HFFc6 (cell line): ENCODE results near the gene SIL1. TPM values are rescaled to one million over a fixed set of nuclear protein-coding genes. Genes with fewer than 3 reads are reported as not detected.

Source experiments
- DNase-seq: peaks from one replicate; pipeline ENCODE4 v3.0.0-alpha.2; 2018
- H3K27ac Mint-ChIP-seq: 2 replicates; pipeline ENCODE4 v1.8.0; 2020; ENCODE audit warnings: mild to moderate bottlenecking, mixed read lengths
- H3K27me3 Mint-ChIP-seq: 2 replicates; pipeline ENCODE4 v1.8.0; 2021; ENCODE audit warnings: mild to moderate bottlenecking, moderate library complexity, mixed read lengths; ENCODE audit not compliant: insufficient read depth
- H3K36me3 Mint-ChIP-seq: 2 replicates; pipeline ENCODE4 v1.8.0; 2021; ENCODE audit warnings: low read depth, mixed read lengths
- H3K4me1 Mint-ChIP-seq: 2 replicates; pipeline ENCODE4 v1.8.0; 2020; ENCODE audit warnings: low read depth, mixed read lengths
- H3K4me3 Mint-ChIP-seq: 2 replicates; pipeline ENCODE4 v1.8.0; 2020; ENCODE audit warnings: mild to moderate bottlenecking, moderate library complexity, mixed read lengths
- H3K9me3 Mint-ChIP-seq: 2 replicates; pipeline ENCODE4 v1.8.0; 2020; ENCODE audit warnings: mild to moderate bottlenecking, mixed read lengths
- CTCF ChIP-seq: fragments of 200-600 bp; sonication (generic); IDR thresholded peaks from 2 replicates; pipeline ENCODE4 v1.5.0; 2021; ENCODE audit warnings: antibody characterized with exemption, mild to moderate bottlenecking
- total RNA-seq, 6 experiments: library from RNA; stranded (reverse); fragmentation: NEBNext Ultra II Directional; extraction: Animal tissue kit (Norgen Biotek cat#: 25700); gene quantifications; 2 replicates in 1 of 6; 3 replicates in 5 of 6; pipeline ENCODE4 v1.2.3, GENCODE V29; 2021

Gene SIL1
- total RNA-seq, 6 experiments from 2014 or later, result 64.7 to 84.7 (median 78.7) TPM

GRCh38 chr5:138978080-138978479, 220.1 kb downstream of the SIL1 start:
- Mint-ChIP-seq H3K36me3 (no peaks in the 10 kb centered on the region; the same call in 1 of the 2 replicates), H3K4me3 (no peak overlapping the region; the same call in 1 of the 2 replicates), H3K27me3 (no peaks in the 10 kb centered on the region; the same call in 1 of the 2 replicates), H3K4me1 (peaks cover 74% of the 10 kb centered on the region), H3K9me3 (no peaks in the 10 kb centered on the region), H3K27ac (peak overlapping the region; percentile 16; the same call in 1 of the 2 replicates)
- no peak for TF ChIP-seq CTCF
- DNase-seq, result no peak

DNA sequence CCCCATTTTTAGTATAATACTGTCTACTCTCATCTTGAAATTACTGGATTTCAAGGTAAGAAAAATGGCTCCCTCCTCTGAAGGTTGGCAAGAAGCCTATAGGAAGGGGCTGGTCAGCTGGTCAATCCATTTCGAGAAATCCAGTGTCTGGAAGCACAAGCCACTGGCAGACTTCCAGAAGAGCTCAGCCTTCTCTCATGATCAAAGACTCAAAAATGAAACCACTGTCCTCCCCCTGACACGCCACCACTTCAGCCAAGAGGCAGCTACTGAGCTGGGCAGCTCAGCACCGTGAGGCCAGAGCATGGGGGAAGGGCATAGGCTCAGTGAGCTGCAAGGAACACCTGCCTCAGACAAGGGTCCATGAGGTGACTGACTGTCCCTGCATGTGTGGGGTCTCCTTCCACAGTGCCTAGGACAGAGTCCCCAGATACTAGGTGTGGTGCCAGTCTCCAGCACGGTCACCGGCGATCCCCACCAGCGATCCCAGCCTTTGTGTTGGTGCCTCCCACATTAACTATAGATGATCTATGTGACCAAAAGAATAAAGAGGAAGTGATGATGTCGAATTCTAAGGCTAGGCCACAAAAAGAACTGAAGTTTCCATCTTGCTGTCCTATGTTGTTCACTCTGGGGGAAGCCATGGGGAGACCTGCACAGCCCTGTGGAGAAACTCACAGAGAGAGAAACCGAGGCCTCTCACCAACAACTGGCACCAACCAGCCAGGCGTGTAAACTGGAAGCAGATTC, 222.9 kb downstream of the SIL1 start:
- Mint-ChIP-seq H3K27ac (peak overlapping the region; percentile 77), H3K36me3 (no peaks in the 10 kb centered on the region; the same call in 1 of the 2 replicates), H3K4me3 (peak overlapping the region; percentile 31; the same call in 1 of the 2 replicates), H3K27me3 (no peaks in the 10 kb centered on the region; the same call in 1 of the 2 replicates), H3K4me1 (peaks cover 53% of the 10 kb centered on the region), H3K9me3 (no peaks in the 10 kb centered on the region)
- peak; percentile 68 for DNase-seq
- no peak for TF ChIP-seq CTCF

DNA sequence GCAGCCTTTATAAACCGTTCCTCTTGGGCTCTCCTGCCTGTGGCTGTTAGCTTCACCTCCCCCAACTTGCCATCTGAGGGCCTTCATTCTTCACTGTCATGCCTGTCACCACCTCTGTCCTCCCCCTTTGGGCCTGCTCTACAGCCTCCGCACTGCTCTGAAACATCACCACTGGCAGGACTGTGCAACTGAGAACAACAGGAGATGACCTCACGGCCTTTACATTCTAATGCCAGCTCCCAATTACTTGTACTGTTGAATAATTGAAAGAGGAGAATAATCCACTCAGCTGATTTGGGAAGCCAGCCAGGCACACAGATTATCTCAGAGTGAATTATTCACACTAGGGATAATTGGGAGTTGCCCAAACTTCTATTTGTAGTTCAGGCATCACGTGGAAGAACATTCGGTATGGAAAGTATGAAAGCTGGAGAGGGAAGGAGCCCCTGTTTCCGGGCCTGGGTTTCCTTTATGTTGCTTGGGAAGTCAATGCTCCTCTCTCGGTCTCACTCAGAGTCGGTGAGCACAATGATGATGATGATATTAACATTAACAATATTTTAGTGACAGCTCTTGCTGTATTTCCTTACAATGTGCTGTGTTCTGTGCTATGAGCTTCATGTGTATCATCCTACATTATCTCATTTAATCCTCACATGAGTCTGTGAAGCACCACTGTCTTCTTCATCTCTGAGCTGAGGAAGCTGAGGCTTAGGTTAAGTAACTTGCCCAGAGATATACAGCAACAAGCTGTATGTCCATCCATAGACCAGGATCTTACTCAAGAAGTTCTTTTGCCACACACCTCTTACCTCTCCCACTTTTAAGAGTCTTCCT, 223.7 kb downstream of the SIL1 start:
- TF ChIP-seq CTCF, result no peak
- Mint-ChIP-seq H3K27ac (peak overlapping the region; percentile 77), H3K36me3 (no peaks in the 10 kb centered on the region; the same call in 1 of the 2 replicates), H3K4me3 (no peak overlapping the region), H3K27me3 (no peaks in the 10 kb centered on the region; the same call in 1 of the 2 replicates), H3K9me3 (no peaks in the 10 kb centered on the region), H3K4me1 (peaks cover 45% of the 10 kb centered on the region)
- DNase-seq, result no peak

GRCh38 chr5:138972836-138973235, 225.3 kb downstream of the SIL1 start:
- H3K9me3 Mint-ChIP-seq, result no peaks in the 10 kb centered on the region
- H3K36me3 Mint-ChIP-seq, result no peaks in the 10 kb centered on the region; the same call in 1 of the 2 replicates
- H3K27ac Mint-ChIP-seq, result no peak overlapping the region
- TF ChIP-seq CTCF, result no peak
- H3K27me3 Mint-ChIP-seq, result no peaks in the 10 kb centered on the region; the same call in 1 of the 2 replicates
- no peak overlapping the region for H3K4me3 Mint-ChIP-seq
- H3K4me1 Mint-ChIP-seq, result peaks cover 43% of the 10 kb centered on the region
- no peak for DNase-seq

DNA sequence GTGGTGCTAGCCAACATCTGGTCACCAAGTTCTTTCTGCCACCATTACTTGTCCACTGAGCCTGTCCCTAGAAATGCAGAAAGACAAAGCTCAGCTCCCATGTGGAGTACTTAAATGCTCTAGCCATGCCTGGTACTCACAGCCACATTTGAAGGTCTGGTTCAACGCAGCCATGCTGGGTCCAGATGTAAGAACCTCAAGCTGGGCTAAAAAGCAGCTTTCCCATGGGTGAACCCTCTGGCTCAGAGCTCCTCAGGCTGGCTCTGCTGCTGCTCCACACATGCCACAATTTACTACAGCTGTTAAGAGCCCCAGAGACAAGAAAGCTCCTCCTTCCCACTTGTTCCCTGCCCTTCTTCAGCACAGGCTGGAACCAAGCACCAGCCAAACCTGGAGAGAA, 225.9 kb downstream of the SIL1 start:
- Mint-ChIP-seq H3K27me3 (no peaks in the 10 kb centered on the region), H3K27ac (no peak overlapping the region), H3K9me3 (no peaks in the 10 kb centered on the region), H3K4me3 (no peak overlapping the region), H3K4me1 (peaks cover 43% of the 10 kb centered on the region), H3K36me3 (no peaks in the 10 kb centered on the region)
- no peak for DNase-seq
- no peak for TF ChIP-seq CTCF
